Measurements from ENCODE around the gene UBTD1.

- no peak for TF ChIP-seq YY1 (IDR thresholded peaks at IDR 0.05; ENCODE audit: insufficient read depth, insufficient read length)
- TF ChIP-seq SUZ12 (IDR thresholded peaks at IDR 0.05; ENCODE audit: extremely low read depth, insufficient read depth, insufficient read length): no peak
- TF ChIP-seq ZNF274 (IDR thresholded peaks at IDR 0.05; ENCODE audit: low read depth, low read length): no peak
Measured at GRCh38 chr10:97548828-97549455, 50.2 kb downstream of the UBTD1 start.
